BLaER1 (cell line): ENCODE data around the gene PKN2.
"Not testable (repeated sequence)": the region's sequence is repeated elsewhere in the genome, so short reads cannot be mapped to it uniquely, and the experiment has no call there.

Experiments
- H3K27ac ChIP-seq: shearing (Covaris generic); formaldehyde crosslinking; 2 replicates; pipeline ENCODE4 v1.8.1; 2022
- H3K27me3 ChIP-seq: shearing (Covaris generic); formaldehyde crosslinking; 2 replicates; pipeline ENCODE4 v1.8.1; 2022
- H3K36me3 ChIP-seq: shearing (Covaris generic); formaldehyde crosslinking; 2 replicates; pipeline ENCODE4 v1.8.1; 2022
- H3K4me1 ChIP-seq: shearing (Covaris generic); formaldehyde crosslinking; 2 replicates; pipeline ENCODE4 v1.8.1; 2022
- H3K4me2 ChIP-seq: shearing (Covaris generic); formaldehyde crosslinking; 2 replicates; pipeline ENCODE4 v1.8.1; 2022
- H3K4me3 ChIP-seq: shearing (Covaris generic); formaldehyde crosslinking; 2 replicates; pipeline ENCODE4 v1.8.1; 2022
- H3K9ac ChIP-seq: shearing (Covaris generic); formaldehyde crosslinking; 2 replicates; pipeline ENCODE4 v1.8.1; 2022
- H3K9me3 ChIP-seq: shearing (Covaris generic); formaldehyde crosslinking; 2 replicates; pipeline ENCODE4 v1.8.1; 2022
- H4K20me1 ChIP-seq: shearing (Covaris generic); formaldehyde crosslinking; 2 replicates; pipeline ENCODE4 v1.8.1; 2022
- Cebpa-rat ChIP-seq: shearing (Covaris generic); IDR thresholded peaks from 2 replicates; pipeline ENCODE4 v1.8.1; 2022

PKN2 gene

GRCh38 chr1:88873737-88874349 lies 189.8 kb downstream of the PKN2 start:
- H3K9me3 ChIP-seq = no peaks in the 10 kb centered on the region
- no peaks in the 10 kb centered on the region for H3K4me1 ChIP-seq
- H3K27me3 ChIP-seq = no peaks in the 10 kb centered on the region
- no peak for TF ChIP-seq Cebpa-rat
- H3K4me2 ChIP-seq = no peak overlapping the region
- peaks cover 78% of the 10 kb centered on the region for H3K36me3 ChIP-seq
- H4K20me1 ChIP-seq = peaks cover 94% of the 10 kb centered on the region
- no peak overlapping the region for H3K9ac ChIP-seq
- no peak overlapping the region for H3K27ac ChIP-seq
- no peak overlapping the region for H3K4me3 ChIP-seq

- no peaks in the 10 kb centered on the region for H3K9me3 ChIP-seq
- peaks cover 99% of the 10 kb centered on the region for H4K20me1 ChIP-seq
- H3K9ac ChIP-seq = no peak overlapping the region
- no peak overlapping the region for H3K4me3 ChIP-seq
- no peak for TF ChIP-seq Cebpa-rat
- no peaks in the 10 kb centered on the region for H3K4me1 ChIP-seq
- no peak overlapping the region for H3K27ac ChIP-seq
- peaks cover 85% of the 10 kb centered on the region for H3K36me3 ChIP-seq
- no peak overlapping the region for H3K4me2 ChIP-seq
- no peaks in the 10 kb centered on the region for H3K27me3 ChIP-seq
Observed at GRCh38 chr1:88875595-88875994, 191.5 kb downstream of the PKN2 start.

GRCh38 chr1:88876573-88877365 lies 192.7 kb downstream of the PKN2 start:
- Histone ChIP-seq H3K27ac (no peak overlapping the region), H3K4me2 (no peak overlapping the region), H3K36me3 (peaks cover 83% of the 10 kb centered on the region), H3K4me3 (no peak overlapping the region), H3K4me1 (no peaks in the 10 kb centered on the region), H3K9ac (no peak overlapping the region), H3K27me3 (no peaks in the 10 kb centered on the region), H3K9me3 (no peaks in the 10 kb centered on the region), H4K20me1 (peaks cover 100% of the 10 kb centered on the region)
- no peak for TF ChIP-seq Cebpa-rat

- Histone ChIP-seq H3K27ac (no peak overlapping the region), H3K9me3 (no peaks in the 10 kb centered on the region), H3K4me2 (no peak overlapping the region), H4K20me1 (peaks cover 100% of the 10 kb centered on the region), H3K9ac (no peak overlapping the region), H3K36me3 (peaks cover 83% of the 10 kb centered on the region), H3K4me3 (no peak overlapping the region), H3K27me3 (no peaks in the 10 kb centered on the region), H3K4me1 (no peaks in the 10 kb centered on the region)
- no peak for TF ChIP-seq Cebpa-rat
Observed at GRCh38 chr1:88877382-88877825, 193.3 kb downstream of the PKN2 start.

GRCh38 chr1:88877911-88878310 lies 193.8 kb downstream of the PKN2 start:
- no peak for TF ChIP-seq Cebpa-rat
- Histone ChIP-seq H4K20me1 (peaks cover 100% of the 10 kb centered on the region), H3K4me1 (no peaks in the 10 kb centered on the region), H3K27me3 (no peaks in the 10 kb centered on the region), H3K27ac (no peak overlapping the region), H3K9me3 (no peaks in the 10 kb centered on the region), H3K9ac (no peak overlapping the region), H3K4me2 (no peak overlapping the region), H3K36me3 (peaks cover 83% of the 10 kb centered on the region), H3K4me3 (no peak overlapping the region)

GRCh38 chr1:88878731-88879130 lies 194.7 kb downstream of the PKN2 start:
- H3K4me3 ChIP-seq = no peak overlapping the region
- TF ChIP-seq Cebpa-rat = no peak
- H3K4me2 ChIP-seq = no peak overlapping the region
- H3K4me1 ChIP-seq = no peaks in the 10 kb centered on the region
- H3K27ac ChIP-seq = no peak overlapping the region
- H3K36me3 ChIP-seq = peaks cover 83% of the 10 kb centered on the region
- no peaks in the 10 kb centered on the region for H3K9me3 ChIP-seq
- peaks cover 100% of the 10 kb centered on the region for H4K20me1 ChIP-seq
- no peaks in the 10 kb centered on the region for H3K27me3 ChIP-seq
- H3K9ac ChIP-seq = no peak overlapping the region

- H3K4me3 ChIP-seq, H3K4me2 ChIP-seq, H3K4me1 ChIP-seq, H3K27ac ChIP-seq, H3K9me3 ChIP-seq, H3K9ac ChIP-seq, H3K27me3 ChIP-seq: not testable (repeated sequence)
- peaks cover 87% of the 10 kb centered on the region for H3K36me3 ChIP-seq
- H4K20me1 ChIP-seq = peaks cover 99% of the 10 kb centered on the region
Observed at GRCh38 chr1:88880717-88881116, 196.6 kb downstream of the PKN2 start.

GRCh38 chr1:88883156-88883555 lies 199.1 kb downstream of the PKN2 start:
- Histone ChIP-seq H4K20me1 (peaks cover 89% of the 10 kb centered on the region), H3K4me3 (no peak overlapping the region), H3K9ac (no peak overlapping the region), H3K27me3 (no peaks in the 10 kb centered on the region), H3K36me3 (peaks cover 93% of the 10 kb centered on the region), H3K9me3 (no peaks in the 10 kb centered on the region), H3K27ac (no peak overlapping the region), H3K4me2 (no peak overlapping the region), H3K4me1 (no peaks in the 10 kb centered on the region)
- TF ChIP-seq Cebpa-rat = no peak
